GM19351 (cell line): ENCODE data around the gene LYPD6.
A peak's percentile ranks its signal among the peaks of the same experiment; 100 is the strongest.

Source experiments
- ATAC-seq: cut with Tn5 transposase; IDR thresholded peaks from one replicate; pipeline ENCODE4 v1.9.1; 2021; ENCODE audit warnings: mild to moderate bottlenecking, moderate library complexity; ENCODE audit not compliant: unreplicated experiment

The LYPD6 gene

GRCh38 chr2:149399934-149400615 lies 69.7 kb downstream of the LYPD6 start:
- ATAC-seq: no peak

GRCh38 chr2:149400997-149401396 lies 70.6 kb downstream of the LYPD6 start:
- no peak for ATAC-seq

- no peak for ATAC-seq
Observed at GRCh38 chr2:149409506-149409905, 79.1 kb downstream of the LYPD6 start.

- no peak for ATAC-seq
Observed at GRCh38 chr2:149410701-149411484, 80.5 kb downstream of the LYPD6 start.

DNA sequence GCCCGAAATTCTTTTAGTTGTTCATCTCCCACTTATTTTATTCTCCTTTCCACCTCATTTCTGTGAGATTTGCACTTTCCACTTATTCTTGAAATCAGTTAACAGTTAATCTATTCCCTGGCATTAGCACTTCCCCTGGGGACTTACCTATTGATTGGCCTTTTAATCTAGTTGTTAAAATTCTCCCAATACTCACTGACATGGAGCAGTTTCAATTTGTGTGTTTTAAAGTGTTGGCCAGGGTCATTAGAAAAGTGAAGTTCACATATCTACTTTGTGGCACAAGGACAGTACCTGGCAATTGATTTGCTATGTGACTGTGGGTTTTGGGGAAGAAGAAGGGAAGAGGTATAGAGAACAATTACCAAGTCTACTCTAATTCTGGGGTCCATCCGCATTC lies 83.1 kb downstream of the LYPD6 start:
- ATAC-seq: no peak

GRCh38 chr2:149415086-149415485 lies 84.7 kb downstream of the LYPD6 start:
- ATAC-seq: no peak

GRCh38 chr2:149418065-149418464 lies 87.7 kb downstream of the LYPD6 start:
- no peak for ATAC-seq

DNA sequence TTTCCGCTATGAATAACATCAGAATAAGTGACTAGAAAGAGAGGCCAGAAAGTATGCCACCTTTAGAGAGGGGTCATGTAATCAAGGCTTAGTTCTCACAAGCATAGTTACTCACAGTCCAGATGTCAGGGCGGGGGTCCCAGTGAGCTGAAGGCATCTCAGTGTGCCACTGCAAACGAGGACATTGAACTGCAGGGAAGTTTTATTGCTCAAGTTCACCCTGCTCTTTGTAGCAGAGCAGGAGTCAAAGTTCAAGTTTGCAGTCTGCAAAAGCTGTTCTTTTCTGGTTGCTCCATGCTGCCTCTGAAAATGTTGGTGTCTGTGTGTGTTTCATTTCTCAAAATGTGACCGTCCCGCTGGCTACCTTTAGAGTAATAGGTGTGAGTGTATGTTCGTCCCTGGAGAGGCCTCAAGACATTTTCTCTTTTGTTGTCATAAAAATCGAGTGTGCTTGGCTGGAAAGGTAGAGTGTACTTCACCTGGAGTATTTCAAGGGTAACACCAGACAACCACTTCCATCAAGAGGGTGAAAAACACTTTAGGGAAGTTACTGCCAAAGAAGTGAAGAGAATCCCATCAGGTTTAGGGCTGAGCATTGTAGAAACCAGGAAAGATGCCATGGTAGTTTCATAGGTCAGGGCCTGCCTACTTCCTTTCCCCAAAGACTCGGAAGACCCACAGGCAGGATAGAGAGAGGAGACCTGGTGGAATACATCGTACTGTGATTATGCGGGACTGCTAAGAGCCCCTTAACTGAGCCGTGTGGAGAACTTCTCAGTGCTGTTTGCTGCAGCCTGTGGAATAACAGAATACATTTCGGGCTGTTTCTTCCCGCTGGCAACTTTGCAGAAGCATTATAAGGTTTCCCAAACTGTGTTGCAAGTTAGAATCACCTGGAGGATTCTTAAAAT lies 89.9 kb downstream of the LYPD6 start:
- ATAC-seq: no peak

GRCh38 chr2:149421791-149422190 lies 91.4 kb downstream of the LYPD6 start:
- ATAC-seq: no peak

DNA sequence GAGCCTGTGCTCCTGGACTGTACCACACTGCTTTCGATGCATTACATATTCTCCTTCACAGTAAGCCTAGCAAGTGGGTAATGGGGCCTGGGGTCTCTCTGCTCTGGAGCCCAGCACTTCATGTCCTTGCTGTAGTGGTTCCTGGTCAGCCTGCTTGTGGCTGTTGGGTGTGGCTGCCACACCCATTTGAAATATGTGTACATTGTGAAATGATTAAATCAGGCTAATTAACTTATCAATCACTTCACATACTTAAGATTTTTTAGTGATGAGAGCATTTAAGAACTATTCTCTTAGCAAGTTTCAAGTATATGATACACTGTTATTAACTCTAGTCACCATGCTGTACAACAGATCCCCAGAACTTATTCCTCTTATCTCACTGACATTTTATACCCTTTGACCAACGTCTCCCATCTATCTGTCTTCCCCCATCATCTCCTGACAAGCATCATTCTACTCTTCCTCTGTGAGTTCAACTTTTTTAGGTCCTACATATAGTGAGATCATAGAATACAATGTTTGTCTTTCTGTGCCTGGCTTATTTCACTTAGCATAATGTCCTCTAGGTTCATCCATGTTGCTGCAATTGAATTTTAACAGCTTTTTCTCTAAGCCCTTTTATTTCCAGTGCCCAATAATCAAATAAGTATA lies 92.1 kb downstream of the LYPD6 start:
- ATAC-seq: no peak

DNA sequence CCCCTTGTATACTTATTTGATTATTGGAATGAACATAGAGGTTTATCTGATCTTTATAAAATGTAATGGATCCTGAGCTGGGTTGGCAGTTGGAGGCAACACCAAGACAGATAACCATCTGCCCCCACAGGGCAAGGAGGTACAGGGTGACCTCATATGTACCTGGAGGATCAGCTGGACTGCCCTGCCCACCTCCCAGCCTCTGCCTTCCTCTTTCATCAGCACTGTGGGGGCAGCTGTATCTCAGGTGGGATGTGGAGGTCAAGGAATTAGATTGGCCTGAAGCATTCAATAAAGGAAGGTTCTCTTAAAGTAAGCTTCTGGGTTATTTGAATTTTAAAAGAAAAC lies 92.6 kb downstream of the LYPD6 start:
- ATAC-seq: no peak

GRCh38 chr2:149423630-149424029 lies 93.2 kb downstream of the LYPD6 start:
- ATAC-seq: no peak

GRCh38 chr2:149427387-149427786 lies 97.0 kb downstream of the LYPD6 start:
- ATAC-seq: no peak

- ATAC-seq: no peak
Observed at GRCh38 chr2:149428783-149429182, 98.4 kb downstream of the LYPD6 start.

DNA sequence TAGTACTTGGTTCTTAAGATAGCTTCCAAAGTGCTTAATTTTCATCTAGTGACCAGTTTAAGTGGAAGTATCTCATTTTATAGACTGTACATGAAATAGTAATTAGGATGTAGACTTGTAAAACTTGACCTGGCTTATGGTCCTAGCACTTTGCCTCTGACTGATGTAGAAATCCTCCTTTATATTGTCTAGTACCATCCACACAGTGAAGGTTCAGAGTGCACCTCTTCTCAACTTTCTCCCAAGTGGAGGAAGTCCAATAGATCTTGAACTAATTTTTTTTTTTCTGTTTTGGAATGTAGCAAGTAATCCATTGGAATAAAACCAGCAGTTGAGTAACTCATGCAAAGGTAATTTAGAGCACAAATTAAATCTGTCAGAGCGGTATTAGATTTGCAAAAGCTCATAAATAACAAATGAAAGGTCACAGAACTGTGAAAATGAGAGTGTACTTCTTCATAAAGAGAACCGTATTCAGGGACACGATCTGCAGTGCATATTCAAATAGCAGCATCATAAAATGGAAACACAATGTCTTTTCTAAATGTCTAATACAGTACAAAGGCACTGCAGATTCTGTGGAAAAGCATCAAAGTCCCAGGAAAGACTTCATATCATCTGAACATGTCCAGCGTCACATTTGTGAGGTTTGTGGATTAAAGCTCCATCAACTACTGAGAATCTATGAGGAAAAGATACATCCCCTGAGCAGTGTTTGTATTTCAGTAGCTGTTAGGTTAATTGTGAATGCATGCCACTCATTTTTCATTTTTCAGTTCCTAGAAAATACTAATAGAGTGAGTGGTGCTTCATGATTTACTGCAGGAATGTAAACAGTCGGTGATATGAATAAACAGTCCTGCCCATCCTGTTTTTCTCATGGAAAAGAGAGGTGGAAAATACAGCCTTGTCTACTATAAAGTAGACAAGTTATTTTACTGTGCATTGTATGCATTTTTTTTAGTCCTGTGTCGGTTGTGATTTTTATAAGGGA lies 100.7 kb downstream of the LYPD6 start:
- ATAC-seq: no peak

- peak; percentile 81 for ATAC-seq
Observed at GRCh38 chr2:149438330-149438960, 108.1 kb downstream of the LYPD6 start.

GRCh38 chr2:149441255-149441654 lies 110.9 kb downstream of the LYPD6 start:
- no peak for ATAC-seq

- no peak for ATAC-seq
Observed at GRCh38 chr2:149442346-149442745, 112.0 kb downstream of the LYPD6 start.

- no peak for ATAC-seq
Observed at GRCh38 chr2:149443150-149443549, 112.8 kb downstream of the LYPD6 start.
